OCI-LY3 (cell line): ENCODE data around the gene CHST4.

Source experiments
- EZH2phosphoT487 ChIP-seq: fragments of 200-600 bp; shearing (Covaris generic); IDR thresholded peaks from 2 replicates; pipeline ENCODE4 v1.6.1; 2018; ENCODE audit warnings: antibody characterized with exemption, mixed run types, low read depth
- TF ChIP-seq, protein P1 (sequence below): fragments of 200-600, 300-600 bp; sonication (generic); IDR thresholded peaks from 2 replicates; pipeline ENCODE4 v1.5.1; 2014; ENCODE audit warnings: antibody characterized with exemption, low read length, low read depth

DNA sequence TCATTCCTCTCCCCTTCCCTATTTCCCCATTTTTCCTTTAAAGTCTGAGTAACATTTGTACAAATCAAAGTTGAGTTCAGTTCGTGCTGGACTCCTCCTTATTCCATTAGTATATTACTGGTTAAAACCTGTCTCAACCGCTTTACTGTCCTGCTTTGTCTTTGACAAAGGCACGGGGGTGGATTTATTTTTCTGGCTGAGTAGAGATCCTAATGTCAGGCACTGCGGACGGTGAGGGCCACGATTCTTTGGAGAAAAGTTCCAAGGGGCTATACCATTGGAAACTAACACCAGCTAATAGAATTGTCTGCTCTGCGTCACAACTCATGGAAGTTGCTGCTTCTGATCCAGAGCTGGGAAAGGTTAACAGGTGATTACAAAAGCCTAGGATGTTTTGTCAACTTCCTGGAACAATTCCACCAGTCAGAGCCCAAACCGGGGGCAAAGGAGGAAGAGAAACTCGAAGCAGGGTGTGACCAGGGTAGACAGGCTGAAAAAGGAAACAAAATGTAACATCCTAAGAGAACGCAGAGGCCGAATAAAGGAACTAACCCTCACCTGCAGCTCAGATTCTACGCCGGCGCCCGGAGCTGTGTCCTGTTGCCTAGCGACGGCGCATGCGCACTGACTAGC lies 38.2 kb downstream of the CHST4 start:
- TF ChIP-seq, protein P1, sequence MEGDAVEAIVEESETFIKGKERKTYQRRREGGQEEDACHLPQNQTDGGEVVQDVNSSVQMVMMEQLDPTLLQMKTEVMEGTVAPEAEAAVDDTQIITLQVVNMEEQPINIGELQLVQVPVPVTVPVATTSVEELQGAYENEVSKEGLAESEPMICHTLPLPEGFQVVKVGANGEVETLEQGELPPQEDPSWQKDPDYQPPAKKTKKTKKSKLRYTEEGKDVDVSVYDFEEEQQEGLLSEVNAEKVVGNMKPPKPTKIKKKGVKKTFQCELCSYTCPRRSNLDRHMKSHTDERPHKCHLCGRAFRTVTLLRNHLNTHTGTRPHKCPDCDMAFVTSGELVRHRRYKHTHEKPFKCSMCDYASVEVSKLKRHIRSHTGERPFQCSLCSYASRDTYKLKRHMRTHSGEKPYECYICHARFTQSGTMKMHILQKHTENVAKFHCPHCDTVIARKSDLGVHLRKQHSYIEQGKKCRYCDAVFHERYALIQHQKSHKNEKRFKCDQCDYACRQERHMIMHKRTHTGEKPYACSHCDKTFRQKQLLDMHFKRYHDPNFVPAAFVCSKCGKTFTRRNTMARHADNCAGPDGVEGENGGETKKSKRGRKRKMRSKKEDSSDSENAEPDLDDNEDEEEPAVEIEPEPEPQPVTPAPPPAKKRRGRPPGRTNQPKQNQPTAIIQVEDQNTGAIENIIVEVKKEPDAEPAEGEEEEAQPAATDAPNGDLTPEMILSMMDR: no peak
- no peak for TF ChIP-seq EZH2phosphoT487
